Measurements from ENCODE around the gene DPCD.
"Not testable (repeated sequence)": the region's sequence is repeated elsewhere in the genome, so short reads cannot be mapped to it uniquely, and the experiment has no call there.

Gene DPCD

DNA sequence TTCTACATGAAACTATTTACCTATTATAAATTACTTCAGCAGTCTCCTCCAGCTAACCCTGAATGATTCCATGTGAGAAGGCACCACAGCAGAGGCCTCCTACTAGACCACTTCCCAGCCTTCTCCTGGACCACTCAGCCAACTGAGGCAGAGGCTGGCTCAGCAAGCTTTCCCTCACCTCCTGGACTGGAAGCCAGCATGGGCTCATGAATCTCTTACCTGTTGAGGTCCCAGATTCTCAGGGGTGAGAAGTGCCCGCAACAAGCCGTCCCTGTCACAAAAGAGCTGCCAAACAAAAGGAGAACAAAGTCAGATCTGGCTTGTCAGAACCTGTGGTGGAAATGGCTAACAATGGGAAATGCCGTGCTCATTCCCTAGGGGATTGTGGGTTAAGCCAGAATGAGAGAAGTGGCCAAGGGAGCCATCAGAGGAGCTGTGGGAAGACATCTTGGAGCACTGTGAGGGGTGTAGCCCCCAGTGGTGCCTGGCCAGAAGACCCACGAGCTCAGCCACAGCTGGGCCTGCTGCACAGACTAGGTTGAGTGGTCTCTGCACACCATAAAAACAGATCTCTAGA lies 36.5 kb downstream of the DPCD start:
- DNase-seq, result no peak

DNA sequence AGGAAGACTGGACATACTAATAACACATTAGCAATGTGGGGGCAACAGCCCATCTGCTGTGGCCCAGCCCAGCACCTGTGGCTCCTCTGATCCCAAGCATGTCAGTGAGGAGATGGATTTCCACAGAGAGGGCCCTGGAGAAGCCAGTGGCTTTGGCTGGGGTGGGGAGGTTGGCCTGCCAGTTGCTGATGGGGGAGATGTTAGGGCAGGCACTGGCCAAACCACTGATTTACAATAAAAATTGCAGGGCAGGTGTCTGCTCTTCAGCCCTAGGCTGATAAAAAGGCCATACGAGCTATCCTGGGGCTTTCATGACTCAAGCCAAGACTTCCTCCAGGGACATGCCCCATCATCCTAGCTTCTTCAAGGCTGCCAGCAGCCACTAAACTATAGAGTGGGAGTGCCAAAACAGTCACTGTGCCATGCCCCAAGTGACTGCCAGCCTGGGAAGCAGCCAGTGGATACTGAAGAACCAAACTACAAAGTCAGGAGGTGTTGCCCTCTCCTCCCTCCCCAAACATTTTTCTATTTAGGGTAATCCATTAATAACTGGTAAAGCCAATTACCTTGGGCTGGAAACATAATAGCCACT lies 37.8 kb downstream of the DPCD start:
- no peak for DNase-seq

DNA sequence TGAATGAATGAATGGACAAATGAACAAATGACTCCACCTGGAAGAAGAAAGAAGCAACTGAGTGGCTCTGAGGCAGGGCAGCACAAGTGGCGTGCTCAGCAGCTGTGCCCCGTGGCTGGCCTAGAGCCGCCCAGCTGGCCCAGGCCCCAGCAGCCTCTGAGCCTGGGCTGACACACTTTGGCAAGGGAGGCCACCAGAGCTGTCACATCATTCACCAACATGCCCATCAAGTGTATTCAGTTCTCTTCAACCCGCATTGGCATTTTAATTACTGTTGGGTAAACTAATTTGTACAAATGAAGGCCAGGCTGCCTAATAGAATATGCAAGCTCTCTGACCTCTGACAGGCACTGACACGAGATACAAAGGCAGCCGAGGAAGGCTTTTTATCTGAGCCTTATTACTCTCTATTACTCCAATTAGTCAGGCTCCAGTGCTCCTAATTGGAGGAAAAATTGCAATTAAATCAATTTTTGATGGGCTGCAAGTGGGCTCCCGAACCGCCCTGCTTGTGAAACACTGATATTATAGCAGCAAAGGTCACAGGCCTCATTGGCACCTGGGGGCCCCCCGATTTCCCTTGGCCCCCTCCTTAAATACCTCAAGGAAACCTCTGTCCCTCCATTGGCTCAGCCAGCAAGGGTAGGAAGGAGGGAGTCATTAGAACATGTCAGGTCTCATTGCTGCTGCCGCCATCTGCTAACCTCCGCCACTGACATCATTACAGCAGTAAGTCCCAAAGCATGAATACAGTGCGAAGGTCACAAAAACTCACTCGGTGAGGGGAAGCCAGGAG lies 41.9 kb downstream of the DPCD start:
- DNase-seq, result no peak

DNA sequence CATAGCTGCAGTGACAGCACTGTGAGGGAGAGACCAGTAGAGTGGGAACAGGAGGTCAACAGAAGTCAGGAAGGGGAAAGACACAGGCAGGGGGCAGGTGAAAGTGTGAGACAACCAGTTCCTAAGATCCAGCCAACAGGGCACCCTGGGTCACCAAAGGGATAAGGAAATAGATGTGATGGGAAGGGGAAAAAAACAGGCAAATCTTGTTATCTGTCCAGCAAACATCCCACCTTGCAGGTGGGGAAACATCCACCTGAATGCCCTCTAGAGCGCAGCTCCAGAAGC lies 42.5 kb downstream of the DPCD start:
- no peak for DNase-seq

DNA sequence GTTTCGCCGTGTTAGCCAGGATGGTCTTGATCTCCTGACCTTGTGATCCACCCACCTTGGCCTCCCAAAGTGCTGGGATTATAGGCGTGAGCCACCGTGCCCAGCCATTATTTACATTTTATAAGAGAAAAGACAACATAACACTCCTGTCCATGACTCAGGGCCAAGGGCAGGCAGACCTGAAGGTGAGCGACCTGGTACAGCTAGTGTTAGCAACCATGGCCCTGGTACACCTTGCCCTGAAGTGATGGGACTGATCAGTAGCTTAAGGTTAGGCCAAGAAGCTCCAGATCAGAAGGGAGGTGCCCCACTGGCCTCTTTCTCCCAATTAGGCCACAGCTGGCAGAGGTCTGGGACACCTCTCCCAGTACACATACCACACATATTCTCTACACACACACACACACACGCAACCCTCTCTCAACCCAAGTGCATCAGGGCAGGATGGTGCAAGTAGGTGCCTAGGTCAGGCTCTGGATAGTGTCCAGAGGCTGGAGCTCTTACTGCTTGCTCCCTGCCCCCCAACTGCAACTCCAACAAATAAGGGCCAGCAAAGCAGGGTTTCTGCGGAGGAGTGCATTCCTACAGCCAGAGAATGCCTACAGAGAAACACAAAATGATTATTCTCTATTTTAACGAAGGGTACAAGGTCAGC lies 43.8 kb downstream of the DPCD start:
- no peak for DNase-seq

DNA sequence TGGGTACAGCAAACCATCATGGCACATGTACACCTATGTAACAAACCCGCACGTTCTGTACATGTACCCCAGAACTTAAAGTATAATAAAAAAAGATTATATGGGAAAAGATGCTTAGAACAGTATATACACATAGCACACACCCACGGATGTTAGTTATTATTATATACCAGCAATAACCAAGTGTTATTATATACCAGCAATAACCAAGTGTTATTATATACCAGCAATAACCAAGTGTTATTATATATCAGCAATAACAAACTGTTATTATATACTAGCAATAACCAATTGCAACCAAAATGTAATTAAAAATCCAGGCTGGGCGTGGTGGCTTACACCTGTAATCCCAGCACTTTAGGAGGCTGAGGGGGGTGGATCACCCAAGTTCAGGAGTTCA lies 45.4 kb downstream of the DPCD start:
- DNase-seq, result not testable (repeated sequence)

DNA sequence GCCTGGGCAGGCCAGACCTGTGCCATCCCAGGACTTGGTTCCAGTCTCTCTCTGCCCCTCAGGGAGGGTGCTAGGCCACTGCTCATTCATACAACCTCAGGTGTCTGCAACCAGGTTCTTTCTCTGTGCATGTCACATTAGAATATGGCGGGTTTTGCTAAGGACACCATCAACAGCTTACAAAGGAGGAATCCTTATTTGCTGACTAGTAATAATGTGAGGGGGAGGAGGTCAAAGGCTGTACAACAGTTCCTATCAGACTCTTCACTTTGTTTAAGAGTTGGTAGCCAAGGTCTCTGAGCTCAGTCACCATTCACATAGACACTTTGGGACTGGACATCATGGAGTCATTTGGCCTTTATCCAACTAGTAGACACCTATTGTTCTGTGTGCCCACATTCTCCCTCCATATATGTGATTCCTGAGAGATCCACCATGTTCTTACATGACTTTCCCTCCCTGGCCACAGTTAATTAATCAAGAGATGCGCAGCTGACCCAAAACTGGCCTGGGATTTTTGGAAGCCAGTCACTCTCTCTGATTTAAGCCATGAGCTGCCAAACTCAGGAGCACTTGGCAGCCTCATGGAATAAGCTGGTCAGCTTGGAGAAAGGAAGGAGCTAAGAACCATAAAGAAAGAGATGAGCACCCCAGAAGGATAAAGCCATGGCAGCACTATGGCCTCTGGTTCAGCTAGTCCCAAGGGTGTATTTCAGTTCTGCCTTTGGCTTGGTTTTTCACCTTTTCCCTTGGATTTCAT lies 51.2 kb downstream of the DPCD start:
- DNase-seq, result no peak

DNA sequence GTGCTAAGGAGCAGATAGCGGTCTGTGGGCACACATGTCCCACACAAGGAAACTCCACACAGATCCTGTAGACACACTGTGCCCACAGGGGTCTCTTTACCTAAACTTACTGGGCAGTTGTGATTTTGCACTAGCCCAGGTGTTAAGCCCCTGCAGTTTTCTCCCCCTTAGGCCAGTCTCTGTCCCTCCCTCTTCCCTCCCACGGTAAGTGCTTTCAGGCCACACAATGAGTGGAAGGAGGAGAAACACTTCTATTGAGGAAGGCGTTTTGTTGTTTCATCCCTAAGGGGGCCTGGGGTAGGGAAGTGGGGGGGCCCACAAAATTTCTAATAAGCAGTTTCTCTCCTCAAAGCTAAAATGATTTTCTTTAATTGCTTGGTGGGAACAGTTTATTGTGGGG lies 55.4 kb downstream of the DPCD start:
- DNase-seq, result no peak

DNA sequence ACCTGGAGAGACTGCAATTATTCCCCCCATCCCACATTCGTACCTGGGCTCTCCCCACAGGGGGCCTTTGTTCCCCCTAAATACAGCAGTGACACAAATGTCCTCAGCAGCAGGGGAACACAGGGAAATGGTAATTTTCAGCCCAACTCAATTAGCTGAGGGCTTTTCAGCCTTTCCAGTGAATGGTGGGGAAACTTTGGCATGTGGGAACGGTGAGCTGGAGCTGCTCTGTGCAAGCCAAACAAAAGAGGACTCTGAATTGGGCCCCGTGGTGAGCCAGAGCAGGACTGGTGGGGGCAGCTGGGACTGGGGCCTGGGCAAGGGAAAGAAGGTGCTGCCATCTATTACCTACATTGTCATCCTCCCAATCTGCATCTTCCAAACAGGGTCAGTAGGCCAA lies 55.9 kb downstream of the DPCD start:
- DNase-seq, result no peak

DNA sequence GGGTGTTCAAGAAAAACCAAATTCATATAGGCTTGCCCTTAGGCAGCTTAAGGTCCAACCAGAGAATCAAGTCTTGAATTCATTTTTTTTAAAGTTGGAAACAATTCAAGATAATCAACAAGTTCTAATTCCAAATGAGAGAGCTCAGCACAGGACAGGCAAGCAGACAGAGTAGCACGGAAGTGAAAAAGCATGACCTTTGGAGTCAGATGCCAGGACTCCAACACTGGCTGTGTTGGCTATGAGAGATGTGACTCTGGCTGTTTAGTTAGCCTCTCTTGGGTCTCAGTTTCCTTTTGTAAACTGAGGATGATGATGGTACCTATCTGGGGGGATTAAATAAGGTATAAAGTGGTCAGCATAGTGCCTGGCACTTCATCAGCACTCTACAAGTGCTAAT lies 57.5 kb downstream of the DPCD start:
- DNase-seq, result no peak

DNA sequence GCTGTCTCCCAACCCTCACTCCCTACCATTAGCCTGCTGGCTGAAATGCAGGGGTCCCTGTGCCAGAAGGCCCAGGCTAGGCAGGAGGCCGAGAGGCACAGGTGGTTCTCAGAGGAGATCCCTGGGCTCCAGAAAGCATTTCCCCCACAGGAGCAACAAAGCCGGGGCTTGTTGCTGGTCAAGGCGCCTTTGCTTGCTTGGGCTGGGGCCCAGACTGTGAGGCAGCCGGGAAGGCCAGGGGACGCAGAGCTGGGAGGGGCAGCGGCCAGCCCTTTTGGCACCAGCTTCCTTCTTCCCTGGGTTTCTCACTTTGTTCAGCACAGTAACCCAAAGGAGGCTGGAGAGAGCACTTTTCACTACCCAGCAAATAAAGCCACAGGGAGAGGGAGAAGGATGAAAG lies 58.2 kb downstream of the DPCD start:
- DNase-seq, result no peak

DNA sequence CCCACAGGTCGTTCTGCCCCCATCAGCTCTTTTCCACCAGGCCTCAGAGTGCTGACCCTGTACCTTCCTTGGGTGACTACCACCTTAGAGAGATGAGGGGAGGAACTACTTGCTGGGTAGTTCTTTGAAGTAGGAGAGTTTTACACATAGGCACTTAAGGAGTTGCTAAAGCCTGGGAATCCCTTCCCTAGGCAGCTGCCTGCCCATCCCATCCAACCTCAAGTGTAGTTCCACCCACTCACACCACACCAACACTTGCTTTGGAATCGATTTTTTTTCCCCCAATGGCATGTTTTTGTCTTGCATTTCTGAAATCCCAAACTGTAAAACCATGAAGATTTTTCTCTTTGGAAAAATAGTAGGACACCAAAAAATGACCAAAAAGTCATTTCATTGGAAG lies 59.1 kb downstream of the DPCD start:
- DNase-seq, result no peak

DNA sequence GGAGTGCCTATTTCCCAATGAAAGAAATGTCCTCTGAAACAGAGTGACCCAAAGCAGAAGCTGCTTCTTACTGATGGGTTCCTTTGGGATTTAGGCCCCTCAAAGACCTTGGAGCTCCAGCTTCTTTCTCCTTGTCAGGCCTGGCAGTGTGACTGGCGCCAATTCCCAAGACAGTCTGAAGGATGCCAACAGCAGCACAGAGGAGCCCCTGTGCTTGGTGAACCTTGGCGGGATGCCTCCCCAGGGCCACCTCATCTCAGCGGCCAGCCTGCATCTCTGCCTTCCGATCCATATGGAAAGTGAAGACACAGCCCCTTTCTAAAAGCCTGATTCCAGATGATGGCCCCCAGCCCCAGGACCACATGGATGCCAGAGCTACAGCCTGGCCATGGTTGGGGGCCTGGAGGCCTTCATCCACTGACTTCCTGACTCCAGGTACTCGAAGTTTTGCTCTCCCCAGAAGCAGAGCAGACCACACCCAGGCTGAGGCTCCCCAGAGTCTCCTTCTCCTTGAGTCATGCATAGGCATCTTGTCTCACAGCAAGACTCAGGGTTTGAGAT lies 61.5 kb downstream of the DPCD start:
- DNase-seq, result no peak

DNA sequence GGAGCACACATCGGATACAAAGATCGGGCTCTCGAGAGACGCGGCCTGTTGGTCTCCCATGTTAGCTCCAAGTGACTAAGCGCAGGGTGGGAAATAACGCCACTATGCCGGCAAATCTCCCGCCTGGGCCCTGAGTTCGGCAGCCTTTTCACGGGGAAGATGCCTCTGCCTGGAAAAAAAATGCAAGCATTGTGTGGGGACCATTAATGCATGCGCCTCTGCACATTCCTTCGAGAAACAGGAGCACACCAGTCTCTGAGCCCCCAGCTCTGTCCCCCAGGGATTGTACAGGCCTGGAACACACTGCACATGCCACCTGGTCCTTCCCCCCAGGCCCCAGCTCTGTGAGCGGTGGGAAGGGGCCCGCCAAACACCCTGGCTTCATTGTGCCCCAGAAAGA lies 62.7 kb downstream of the DPCD start:
- DNase-seq, result no peak

DNA sequence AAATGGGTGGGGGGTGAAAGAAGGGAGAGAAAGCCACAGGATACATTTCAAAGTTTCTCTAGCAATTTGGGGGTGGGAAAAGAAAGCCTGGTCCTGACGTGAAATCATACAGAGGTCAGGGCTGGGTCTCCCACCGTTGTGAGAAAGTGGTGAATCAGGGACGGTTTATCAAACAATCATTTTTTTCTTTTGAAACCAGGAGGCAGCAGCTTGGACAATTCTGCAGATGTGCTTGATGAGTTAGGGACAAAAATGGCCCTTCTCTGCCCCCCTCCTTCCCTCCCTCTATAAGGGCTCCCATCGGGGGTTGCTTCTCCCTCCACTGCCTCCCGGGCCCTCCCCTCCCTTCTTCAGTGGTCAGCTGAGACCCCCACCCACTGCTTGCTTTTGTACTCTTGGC lies 63.2 kb downstream of the DPCD start:
- DNase-seq, result no peak

DNA sequence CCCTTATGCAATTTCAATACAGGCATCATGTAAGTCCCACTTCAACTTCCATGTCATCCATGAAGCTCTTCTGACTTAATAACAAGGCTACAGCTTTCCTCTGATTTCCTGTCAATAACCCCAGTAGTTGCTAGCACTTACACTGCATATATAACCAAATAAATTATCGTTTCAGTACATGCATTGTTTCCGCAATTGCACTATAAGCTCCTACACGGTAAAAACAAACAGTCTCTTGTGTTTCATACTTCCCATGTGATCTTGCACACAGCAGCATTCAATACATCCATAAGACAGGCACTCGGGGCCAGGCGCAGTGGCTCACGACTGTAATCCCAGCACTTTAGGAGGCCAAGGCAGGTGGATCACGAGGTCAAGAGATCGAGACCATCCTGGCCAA lies 65.4 kb downstream of the DPCD start:
- DNase-seq, result no peak

DNA sequence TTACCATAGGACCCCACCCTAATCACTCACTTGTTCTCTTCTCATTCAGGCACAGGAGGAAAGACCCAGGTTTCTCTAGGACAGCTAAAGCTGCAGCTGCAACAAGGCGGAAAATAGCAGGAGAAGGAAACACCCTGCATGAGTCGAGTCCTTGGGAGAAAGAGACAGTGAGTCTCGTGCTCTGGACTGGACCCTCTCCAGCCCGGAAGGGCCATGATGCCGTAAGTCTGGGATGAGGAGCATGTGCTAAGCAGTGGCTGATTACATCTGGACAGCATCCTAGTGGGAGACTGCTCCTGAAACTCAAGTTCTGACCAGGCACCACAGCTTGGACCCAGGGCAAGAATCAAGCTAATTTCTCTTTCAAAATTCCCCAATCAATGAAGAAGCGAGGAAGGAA lies 67.4 kb downstream of the DPCD start:
- no peak for DNase-seq

DNA sequence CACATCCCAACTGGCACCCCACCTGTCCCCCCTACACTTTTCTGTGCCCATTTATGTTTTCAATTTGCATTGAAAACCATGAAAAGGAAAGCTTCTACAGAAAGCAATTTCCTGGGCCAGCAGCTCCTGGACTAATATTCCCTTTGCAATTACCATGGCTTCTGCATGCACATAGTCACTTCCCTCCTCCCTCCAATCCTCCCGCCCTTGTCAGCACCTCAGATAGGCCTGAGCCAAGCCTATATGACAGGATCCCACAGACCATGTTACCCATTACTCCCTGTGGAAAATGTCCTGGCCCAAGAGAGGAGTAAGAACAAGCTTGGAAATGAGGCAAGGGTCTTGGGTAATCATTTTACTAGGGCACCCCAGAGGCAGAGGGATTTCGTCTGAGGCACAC lies 68.8 kb downstream of the DPCD start:
- no peak for DNase-seq

DNA sequence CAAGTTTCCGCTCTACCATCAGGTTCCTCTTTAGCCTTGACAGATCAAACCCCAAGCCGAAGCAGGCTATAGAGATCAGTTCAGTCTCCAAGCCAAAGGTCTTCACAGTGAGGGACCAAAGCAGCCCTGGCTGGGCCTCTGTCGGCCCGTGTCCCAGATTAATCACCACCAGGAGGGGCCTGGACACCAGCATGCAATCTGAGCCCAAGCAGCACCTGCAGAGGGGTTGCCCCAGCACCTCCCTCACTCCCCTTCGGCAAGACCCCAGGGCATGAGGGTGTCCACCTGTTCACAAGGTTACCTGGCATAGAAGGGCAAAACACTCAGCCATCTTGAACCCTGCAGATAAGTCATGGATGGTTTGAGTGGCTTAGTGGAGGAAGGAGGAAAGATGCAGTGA lies 70.9 kb downstream of the DPCD start:
- DNase-seq, result no peak

All from EL (cell line).